ENCODE data around the gene GOPC. TPM values are rescaled to one million over a fixed set of nuclear protein-coding genes. Genes with fewer than 3 reads are reported as not detected.
A peak's percentile ranks its signal among the peaks of the same experiment; 100 is the strongest.

The GOPC gene
- total and polyA plus RNA-seq, 2 of the 4 experiments (the other 2 are of a cell fraction): 23.4 to 23.8 TPM

DNA sequence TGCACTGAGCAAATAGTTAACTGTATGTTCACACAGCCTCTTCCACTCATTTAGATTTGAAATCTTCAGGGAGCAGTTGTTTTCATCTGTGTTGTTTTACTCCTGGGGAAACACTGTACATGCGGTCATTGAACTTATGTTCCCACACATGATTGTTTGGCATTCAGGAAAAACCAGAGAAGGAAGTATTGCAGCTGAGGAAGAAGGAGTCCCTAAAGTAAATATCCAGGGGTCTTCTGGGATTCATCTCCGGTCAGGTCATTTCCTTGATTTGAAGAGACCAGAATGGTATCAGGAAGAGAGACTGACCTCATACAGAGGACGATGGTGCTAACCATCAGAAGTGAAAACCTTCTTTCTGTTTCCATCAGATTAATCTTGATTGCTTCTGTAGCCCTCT is 67.3 kb downstream of the GOPC start:
- Histone ChIP-seq H3K27ac (ENCODE audit: insufficient read depth, low read length) (no peak overlapping the region), H4K91ac (ENCODE audit: insufficient read depth, low read depth, low read length) (no peak overlapping the region), H3K9me3 (ENCODE audit: control insufficient read depth, insufficient read depth, low read length) (no peaks in the 10 kb centered on the region), H3K9ac (ENCODE audit: low read depth, low read length) (no peak overlapping the region), H2AK5ac (ENCODE audit: low read depth, low read length) (no peak overlapping the region), H2BK5ac (ENCODE audit: low read depth, low read length, poor library complexity, severe bottlenecking) (no peak overlapping the region), H3K56ac (ENCODE audit: extremely low read depth, insufficient read depth, low read length) (no peak overlapping the region; the same call in 1 of the 2 replicates), H2AFZ (replicated peaks; ENCODE audit: low read length, poor library complexity) (no peak overlapping the region), H2BK120ac (ENCODE audit: low read depth, low read length) (no peak overlapping the region; the same call in 1 of the 2 replicates), H3K4me3 (ENCODE audit: insufficient read depth, low read depth, low read length) (no peak overlapping the region), H4K5ac (ENCODE audit: low read depth, low read length) (peak overlapping the region; percentile 22; the same call in 1 of the 2 replicates), H3K23ac (ENCODE audit: low read depth, low read length) (no peak overlapping the region), H3K79me1 (ENCODE audit: low read depth in 1 of 2, low read length in 2 of 2) (peaks cover 14 to 31% of the 10 kb centered on the region in 2 experiments), H4K20me1 (ENCODE audit: insufficient read depth, low read length) (no peaks in the 10 kb centered on the region), H3K4me2 (ENCODE audit: low read depth, low read length) (no peak overlapping the region), H2BK20ac (ENCODE audit: low read depth, low read length) (no peak overlapping the region), H3K14ac (replicated peaks; ENCODE audit: low read depth, low read length) (no peak overlapping the region), H3K9me1 (ENCODE audit: insufficient read depth, low read length) (peaks cover 17% of the 10 kb centered on the region), H2AK9ac (replicated peaks; ENCODE audit: low read depth, low read length, poor library complexity) (no peak overlapping the region), H3K36me3 (ENCODE audit: control insufficient read depth, insufficient read depth, low read length) (peaks cover 16% of the 10 kb centered on the region), H3K18ac (ENCODE audit: low read depth, low read length) (peak overlapping the region; percentile 48; the same call in 1 of the 2 replicates), H3K4me1 (ENCODE audit: control insufficient read depth, insufficient read depth, low read length) (peaks cover 14% of the 10 kb centered on the region), H4K8ac (ENCODE audit: low read depth in 2 of 2, low read length in 2 of 2) (no peak overlapping the region), H3K27me3 (ENCODE audit: control insufficient read depth, insufficient read depth, low read length) (no peaks in the 10 kb centered on the region), H3K4ac (ENCODE audit: low read depth, low read length) (0 out of 2 replicates have a peak overlapping the region, but pooled peaks have one; percentile 7), H2BK15ac (ENCODE audit: low read depth, low read length) (no peak overlapping the region)
- intact Hi-C loops (cut with micrococcal nuclease): no loop called here
- BruUV-seq (replicated peaks): no TSS peak
- dilution Hi-C loops (cut with HindIII; ENCODE audit: low sequenced_read_pairs, unreplicated experiment): no loop called here
- ATAC-seq (ENCODE audit: low read depth) (no peak), DNase-seq (no peak)
- ChIA-PET CTCF (interaction anchor here (1.6 kb wide), 1 partner anchor 85 kb away, joined by 3 read pairs; no protein-coding TSS in a partner anchor), POLR2A (ENCODE audit: unreplicated experiment) (no interaction called here)
- TF ChIP-seq, protein P1, sequence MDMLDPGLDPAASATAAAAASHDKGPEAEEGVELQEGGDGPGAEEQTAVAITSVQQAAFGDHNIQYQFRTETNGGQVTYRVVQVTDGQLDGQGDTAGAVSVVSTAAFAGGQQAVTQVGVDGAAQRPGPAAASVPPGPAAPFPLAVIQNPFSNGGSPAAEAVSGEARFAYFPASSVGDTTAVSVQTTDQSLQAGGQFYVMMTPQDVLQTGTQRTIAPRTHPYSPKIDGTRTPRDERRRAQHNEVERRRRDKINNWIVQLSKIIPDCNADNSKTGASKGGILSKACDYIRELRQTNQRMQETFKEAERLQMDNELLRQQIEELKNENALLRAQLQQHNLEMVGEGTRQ (IDR thresholded peaks at IDR 0.05; ENCODE audit: low read depth, low read length): no peak
- TF ChIP-seq, protein P2, sequence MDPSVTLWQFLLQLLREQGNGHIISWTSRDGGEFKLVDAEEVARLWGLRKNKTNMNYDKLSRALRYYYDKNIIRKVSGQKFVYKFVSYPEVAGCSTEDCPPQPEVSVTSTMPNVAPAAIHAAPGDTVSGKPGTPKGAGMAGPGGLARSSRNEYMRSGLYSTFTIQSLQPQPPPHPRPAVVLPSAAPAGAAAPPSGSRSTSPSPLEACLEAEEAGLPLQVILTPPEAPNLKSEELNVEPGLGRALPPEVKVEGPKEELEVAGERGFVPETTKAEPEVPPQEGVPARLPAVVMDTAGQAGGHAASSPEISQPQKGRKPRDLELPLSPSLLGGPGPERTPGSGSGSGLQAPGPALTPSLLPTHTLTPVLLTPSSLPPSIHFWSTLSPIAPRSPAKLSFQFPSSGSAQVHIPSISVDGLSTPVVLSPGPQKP (IDR thresholded peaks at IDR 0.05; ENCODE audit: borderline replicate concordance, low read depth, low read length): no peak
- no peak for TF ChIP-seq RFX5 (IDR thresholded peaks at IDR 0.05; ENCODE audit: low read depth, low read length)
- TF ChIP-seq MAFK (IDR thresholded peaks at IDR 0.05; ENCODE audit: low read depth, low read length): no peak
- no peak for TF ChIP-seq SMC3 (IDR thresholded peaks at IDR 0.05; ENCODE audit: low read depth, low read length)
- TF ChIP-seq FOS (IDR thresholded peaks at IDR 0.05; ENCODE audit: low read depth, low read length): no peak
- TF ChIP-seq BHLHE40 (IDR thresholded peaks at IDR 0.05; ENCODE audit: low read depth, low read length): no peak
- TF ChIP-seq CHD1 (IDR thresholded peaks at IDR 0.05; ENCODE audit: low read depth, low read length): no peak
- no peak for TF ChIP-seq RAD21 (IDR thresholded peaks at IDR 0.05; ENCODE audit: low read length)
- TF ChIP-seq, protein P3, sequence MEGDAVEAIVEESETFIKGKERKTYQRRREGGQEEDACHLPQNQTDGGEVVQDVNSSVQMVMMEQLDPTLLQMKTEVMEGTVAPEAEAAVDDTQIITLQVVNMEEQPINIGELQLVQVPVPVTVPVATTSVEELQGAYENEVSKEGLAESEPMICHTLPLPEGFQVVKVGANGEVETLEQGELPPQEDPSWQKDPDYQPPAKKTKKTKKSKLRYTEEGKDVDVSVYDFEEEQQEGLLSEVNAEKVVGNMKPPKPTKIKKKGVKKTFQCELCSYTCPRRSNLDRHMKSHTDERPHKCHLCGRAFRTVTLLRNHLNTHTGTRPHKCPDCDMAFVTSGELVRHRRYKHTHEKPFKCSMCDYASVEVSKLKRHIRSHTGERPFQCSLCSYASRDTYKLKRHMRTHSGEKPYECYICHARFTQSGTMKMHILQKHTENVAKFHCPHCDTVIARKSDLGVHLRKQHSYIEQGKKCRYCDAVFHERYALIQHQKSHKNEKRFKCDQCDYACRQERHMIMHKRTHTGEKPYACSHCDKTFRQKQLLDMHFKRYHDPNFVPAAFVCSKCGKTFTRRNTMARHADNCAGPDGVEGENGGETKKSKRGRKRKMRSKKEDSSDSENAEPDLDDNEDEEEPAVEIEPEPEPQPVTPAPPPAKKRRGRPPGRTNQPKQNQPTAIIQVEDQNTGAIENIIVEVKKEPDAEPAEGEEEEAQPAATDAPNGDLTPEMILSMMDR (conservative IDR thresholded peaks at IDR 0.05; ENCODE audit: low read depth, low read length): no peak
- TF ChIP-seq NFE2L2 (IDR thresholded peaks at IDR 0.05; ENCODE audit: low read depth, low read length): no peak
- in situ Hi-C loops (cut with MboI; ENCODE audit: low sequenced_read_pairs): no loop called here
- WGBS, 2 experiments (ENCODE audit: extremely low coverage in 2 of 2, insufficient read length in 1 of 2): 50% methylated on average over 1 of the region's 3 CpGs; no CpG with 5 or more reads in 1 of the 2 experiments
